Nucleus accumbens (tissue), 56 donors: Measurements from ENCODE around the gene MAMLD1.

ENCODE experiments used
- DNase-seq, 56 donors: peaks; one replicate each; lab custom pipeline; 2025; lab: John Stamatoyannopoulos, UW

The MAMLD1 gene

GRCh38 chrX:150486011-150486410, 122.9 kb downstream of the MAMLD1 start:
- peak in 42 of 56 donors; percentile 1 to 77 (median 30) for DNase-seq

- DNase-seq = no peak
Observed at GRCh38 chrX:150487369-150488094, 124.4 kb downstream of the MAMLD1 start.

GRCh38 chrX:150489359-150490015, 126.4 kb downstream of the MAMLD1 start:
- no peak for DNase-seq

GRCh38 chrX:150495496-150495895, 132.4 kb downstream of the MAMLD1 start:
- no peak for DNase-seq

- DNase-seq = no peak
Observed at GRCh38 chrX:150499240-150499639, 136.1 kb downstream of the MAMLD1 start.

GRCh38 chrX:150502091-150502490, 139.0 kb downstream of the MAMLD1 start:
- DNase-seq = no peak

- DNase-seq = no peak
Observed at GRCh38 chrX:150502979-150503897, 140.1 kb downstream of the MAMLD1 start.

- DNase-seq = no peak
Observed at GRCh38 chrX:150503898-150504219, 140.7 kb downstream of the MAMLD1 start.

- DNase-seq = peak in 34 of 56 donors; percentile 3 to 50 (median 22)
Observed at GRCh38 chrX:150504397-150505182, 141.5 kb downstream of the MAMLD1 start.

- no peak for DNase-seq
Observed at GRCh38 chrX:150506020-150506419, 142.9 kb downstream of the MAMLD1 start.

- no peak for DNase-seq
Observed at GRCh38 chrX:150506486-150506885, 143.4 kb downstream of the MAMLD1 start.

- no peak for DNase-seq
Observed at GRCh38 chrX:150507251-150507856, 144.2 kb downstream of the MAMLD1 start.

- DNase-seq = peak in 27 of 56 donors; percentile 12 to 60 (median 44)
Observed at GRCh38 chrX:150508018-150508417, 144.9 kb downstream of the MAMLD1 start.

- peak in 55 of 56 donors; percentile 11 to 78 (median 53) for DNase-seq
Observed at GRCh38 chrX:150508451-150509367, 145.6 kb downstream of the MAMLD1 start.

GRCh38 chrX:150509703-150510102, 146.6 kb downstream of the MAMLD1 start:
- DNase-seq = no peak

GRCh38 chrX:150512461-150512901, 149.4 kb downstream of the MAMLD1 start:
- no peak for DNase-seq

GRCh38 chrX:150513544-150513943, 150.4 kb downstream of the MAMLD1 start:
- no peak for DNase-seq

- no peak for DNase-seq
Observed at GRCh38 chrX:150514462-150514861, 151.3 kb downstream of the MAMLD1 start.

GRCh38 chrX:150515801-150516200, 152.7 kb downstream of the MAMLD1 start:
- DNase-seq = no peak
